AG04450 (cell line): ENCODE data around the gene NAPG. TPM values are rescaled to one million over a fixed set of nuclear protein-coding genes. Genes with fewer than 3 reads are reported as not detected.

ENCODE experiments used
- CTCF ChIA-PET: fragments of 300-600, 350-600 bp; formaldehyde crosslinking; extraction: SDS; loops from one replicate; lab custom pipeline; 2022; ENCODE audit warnings: antibody characterized with exemption, inconsistent platforms; lab: Charles Lee
- POLR2A ChIA-PET: fragments of 350-600 bp; formaldehyde crosslinking; extraction: SDS; loops from one replicate; lab custom pipeline; 2021; ENCODE audit warnings: antibody characterized with exemption, inconsistent platforms; lab: Yijun Ruan, JAX
- DNase-seq: peaks from one replicate; pipeline ENCODE4 v3.0.0-alpha.2; 2011; ENCODE audit warnings: low read depth, low spot score
- H3K27ac ChIP-seq: one replicate; pipeline ENCODE4 v1.5.1; 2012; ENCODE audit warnings: low read depth, low read length, control low read depth
- H3K27me3 ChIP-seq: one replicate; pipeline ENCODE4 v1.6.0; 2012; ENCODE audit warnings: low read length; ENCODE audit not compliant: control insufficient read depth, insufficient read depth
- H3K4me3 ChIP-seq: 2 replicates; pipeline ENCODE4 v1.5.1; 2011; ENCODE audit warnings: mild to moderate bottlenecking, low read depth, low read length, control low read depth
- H3K9me3 ChIP-seq: 2 replicates; pipeline ENCODE4 v1.5.1; 2012; ENCODE audit warnings: low read length; ENCODE audit not compliant: control insufficient read depth, insufficient read depth
- CTCF ChIP-seq: IDR thresholded peaks from 2 replicates; pipeline ENCODE4 v1.5.1; 2011; ENCODE audit warnings: low read depth, low read length, control low read depth, inconsistent platforms
- polyA plus RNA-seq: library from polyadenylated mRNA; depleted of rRNA; stranded (reverse); fragments of >200 nt; gene quantifications from 2 replicates; pipeline ENCODE4 v1.2.3, GENCODE V29; 2011

The NAPG gene
- polyA plus RNA-seq, 1 experiment = 19.8 TPM

- no peaks in the 10 kb centered on the region for H3K27me3 ChIP-seq
- no peak overlapping the region for H3K4me3 ChIP-seq
- no peak for DNase-seq
- no peak overlapping the region for H3K27ac ChIP-seq
- no peak for TF ChIP-seq CTCF
- CTCF ChIA-PET = no interaction called here
- no peaks in the 10 kb centered on the region for H3K9me3 ChIP-seq
- POLR2A ChIA-PET = no interaction called here
Observed at GRCh38 chr18:10557085-10557677, 31.4 kb downstream of the NAPG start.

- Histone ChIP-seq H3K27ac (no peak overlapping the region), H3K4me3 (no peak overlapping the region), H3K9me3 (no peaks in the 10 kb centered on the region; the same call in 1 of the 2 replicates), H3K27me3 (no peaks in the 10 kb centered on the region)
- ChIA-PET POLR2A (no interaction called here), CTCF (interaction anchor here (2.3 to 5.8 kb wide), 6 partner anchors 8 to 1012 kb away, joined by 9 to 78 read pairs (median 32); no protein-coding TSS in a partner anchor)
- no peak for TF ChIP-seq CTCF
- DNase-seq = no peak
Observed at GRCh38 chr18:10558243-10558966, 32.6 kb downstream of the NAPG start.

GRCh38 chr18:10558967-10559298 is 33.1 kb downstream of the NAPG start:
- H3K27me3 ChIP-seq = no peaks in the 10 kb centered on the region
- no peak for TF ChIP-seq CTCF
- H3K4me3 ChIP-seq = no peak overlapping the region
- POLR2A ChIA-PET = no interaction called here
- CTCF ChIA-PET = interaction anchor here (0.6 to 5.8 kb wide), 8 partner anchors 8 to 1011 kb away, joined by 3 to 78 read pairs (median 20); no protein-coding TSS in a partner anchor
- no peak for DNase-seq
- no peak overlapping the region for H3K27ac ChIP-seq
- H3K9me3 ChIP-seq = no peaks in the 10 kb centered on the region; the same call in 1 of the 2 replicates

GRCh38 chr18:10559553-10560451 is 34.0 kb downstream of the NAPG start:
- Histone ChIP-seq H3K4me3 (peak overlapping the region; percentile 31; the same call in 1 of the 2 replicates), H3K9me3 (no peaks in the 10 kb centered on the region; the same call in 1 of the 2 replicates), H3K27me3 (no peaks in the 10 kb centered on the region), H3K27ac (no peak overlapping the region)
- no peak for DNase-seq
- POLR2A ChIA-PET = no interaction called here
- CTCF ChIA-PET = interaction anchor here (0.6 to 5.8 kb wide), 45 partner anchors 9 to 1443 kb away, joined by 3 to 78 read pairs (median 4); no protein-coding TSS in a partner anchor
- TF ChIP-seq CTCF = no peak
